Kidney epithelial cell (primary cell): ENCODE data around the gene ARCN1. TPM values are rescaled to one million over a fixed set of nuclear protein-coding genes. Genes with fewer than 3 reads are reported as not detected.
A peak's percentile ranks its signal among the peaks of the same experiment; 100 is the strongest.
"Not testable (repeated sequence)": the region's sequence is repeated elsewhere in the genome, so short reads cannot be mapped to it uniquely, and the experiment has no call there.

Source experiments
- DNase-seq: peaks from one replicate; pipeline ENCODE4 v3.0.0-alpha.2; 2010; ENCODE audit warnings: low read depth
- H3K27me3 ChIP-seq: 2 replicates; pipeline ENCODE4 v1.6.0; 2011; ENCODE audit warnings: low read length; ENCODE audit not compliant: control insufficient read depth, insufficient read depth
- H3K36me3 ChIP-seq: 2 replicates; pipeline ENCODE4 v1.5.1; 2011; ENCODE audit warnings: low read length; ENCODE audit not compliant: control insufficient read depth, insufficient read depth
- H3K4me3 ChIP-seq: 2 replicates; pipeline ENCODE4 v1.5.1; 2011; ENCODE audit warnings: low read depth, mild to moderate bottlenecking, control low read depth, low read length
- CTCF ChIP-seq: IDR thresholded peaks from 2 replicates; pipeline ENCODE4 v1.5.1; 2011; ENCODE audit warnings: mild to moderate bottlenecking, moderate library complexity, low read length, control low read depth, inconsistent platforms; ENCODE audit not compliant: insufficient read depth, poor library complexity, severe bottlenecking
- total RNA-seq: library from RNA; depleted of rRNA; stranded (reverse); fragments of >200 nt; gene quantifications from 2 replicates; pipeline ENCODE4 v1.2.3, GENCODE V29; 2015

Gene ARCN1
- total RNA-seq, 1 donor from 2014 or later, result 122 TPM

- no peak for TF ChIP-seq CTCF
- Histone ChIP-seq H3K27me3 (no peaks in the 10 kb centered on the region), H3K36me3 (no peaks in the 10 kb centered on the region), H3K4me3 (no peak overlapping the region)
- DNase-seq, result no peak
Observed at GRCh38 chr11:118552341-118552740, 19.9 kb upstream of the ARCN1 start.

- H3K27me3 ChIP-seq, result no peaks in the 10 kb centered on the region
- no peak for TF ChIP-seq CTCF
- no peaks in the 10 kb centered on the region for H3K36me3 ChIP-seq
- H3K4me3 ChIP-seq, result no peak overlapping the region
- DNase-seq, result no peak
Observed at GRCh38 chr11:118560806-118561205, 11.4 kb upstream of the ARCN1 start.

GRCh38 chr11:118565051-118565450, 7.2 kb upstream of the ARCN1 start:
- no peak for DNase-seq
- Histone ChIP-seq H3K36me3 (no peaks in the 10 kb centered on the region), H3K4me3 (peak overlapping the region; percentile 56)

GRCh38 chr11:118569670-118570069, 2.5 kb upstream of the ARCN1 start:
- no peaks in the 10 kb centered on the region for H3K27me3 ChIP-seq
- no peak for TF ChIP-seq CTCF
- no peaks in the 10 kb centered on the region for H3K36me3 ChIP-seq
- no peak for DNase-seq
- no peak overlapping the region for H3K4me3 ChIP-seq

More at GRCh38 chr11:118565051-118565450, 7.2 kb upstream of the ARCN1 start:
- H3K27me3 ChIP-seq, result no peaks in the 10 kb centered on the region
- TF ChIP-seq CTCF, result no peak

GRCh38 chr11:118570787-118571186, 1.4 kb upstream of the ARCN1 start:
- no peak for DNase-seq
- Histone ChIP-seq H3K36me3 (no peaks in the 10 kb centered on the region), H3K4me3 (no peak overlapping the region), H3K27me3 (no peaks in the 10 kb centered on the region)
- no peak for TF ChIP-seq CTCF

- H3K4me3 ChIP-seq, result peak overlapping the region; percentile 100
- not testable (repeated sequence) for H3K27me3 ChIP-seq, DNase-seq, H3K36me3 ChIP-seq
Observed at GRCh38 chr11:118571701-118572060, 528 bp upstream of the ARCN1 start.
